ENCODE measurements around the gene UNKL. TPM values are rescaled to one million over a fixed set of nuclear protein-coding genes. Genes with fewer than 3 reads are reported as not detected.

Gene UNKL
- total RNA-seq, 1 experiment from 2014 or later, result 32.0 TPM

DNA sequence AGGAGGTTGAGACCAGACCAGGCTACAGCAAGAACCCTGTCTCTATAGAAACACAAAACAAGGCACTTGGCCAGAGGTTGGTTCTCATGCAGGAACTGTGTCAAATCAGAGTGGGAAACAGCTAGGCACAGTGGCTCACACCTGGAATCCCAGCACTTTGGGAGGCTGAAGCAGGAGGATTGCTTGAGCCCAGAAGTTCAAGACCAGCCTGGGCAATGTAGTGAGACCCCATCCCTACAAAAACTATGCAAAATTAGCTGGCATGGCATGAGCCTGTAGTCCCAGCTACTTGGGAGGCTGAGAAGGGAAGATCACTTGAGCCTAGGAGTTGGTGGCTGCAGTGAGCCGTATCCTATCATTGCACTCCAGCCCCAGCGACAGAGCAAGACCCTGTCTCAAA, 1.7 kb downstream of the UNKL start:
- Histone ChIP-seq H3K14ac (ENCODE audit: insufficient read depth, low read length) (no peak overlapping the region), H4K20me1 (ENCODE audit: control insufficient read depth, insufficient read depth, insufficient read length) (no peaks in the 10 kb centered on the region), H2AFZ (ENCODE audit: low read length) (no peak overlapping the region), H2AK5ac (ENCODE audit: insufficient read length, low read length) (no peak overlapping the region), H2BK5ac (ENCODE audit: insufficient read length, low read length) (no peak overlapping the region), H2BK15ac (ENCODE audit: low read depth, low read length) (no peak overlapping the region), H3T11ph (ENCODE audit: low read length) (no peak overlapping the region), H4K5ac (ENCODE audit: insufficient read length, low read depth, low read length) (no peak overlapping the region), H3K4me1 (ENCODE audit: insufficient read depth, low read length) (no peaks in the 10 kb centered on the region), H2BK20ac (ENCODE audit: low read depth, low read length, poor library complexity, severe bottlenecking) (no peak overlapping the region), H3K56ac (ENCODE audit: insufficient read length, low read depth, low read length) (no peak overlapping the region), H3K27me3 (ENCODE audit: insufficient read depth, low read length) (no peaks in the 10 kb centered on the region), H3K4me2 (ENCODE audit: insufficient read depth, insufficient read length, low read length) (no peak overlapping the region), H3K23ac (ENCODE audit: insufficient read length, low read depth, low read length) (no peak overlapping the region), H4K8ac (replicated peaks; ENCODE audit: insufficient read length, low read depth, low read length) (no peak overlapping the region), H2BK12ac (ENCODE audit: insufficient read length, low read depth, low read length) (no peak overlapping the region), H3K9ac (ENCODE audit: extremely low read depth, insufficient read length, low read length) (no peak overlapping the region), H4K91ac (ENCODE audit: insufficient read length, low read depth, low read length) (no peak overlapping the region), H3K23me2 (ENCODE audit: insufficient read length, low read depth, low read length, poor library complexity, severe bottlenecking) (peaks cover 2% of the 10 kb centered on the region), H3K27ac (ENCODE audit: insufficient read length, low read depth, low read length) (no peak overlapping the region), H3K79me2 (ENCODE audit: insufficient read depth, low read length) (0 out of 2 replicates have a peak, but pooled peaks cover 2% of the 10 kb centered on the region), H2BK120ac (ENCODE audit: low read depth, low read length, poor library complexity, severe bottlenecking) (no peak overlapping the region), H3K18ac (ENCODE audit: insufficient read length, low read depth, low read length) (no peak overlapping the region), H3K9me3 (ENCODE audit: control insufficient read depth, low read depth, low read length) (no peaks in the 10 kb centered on the region), H3K4ac (ENCODE audit: low read depth, low read length) (no peak overlapping the region), H3K79me1 (ENCODE audit: insufficient read depth, low read depth, low read length, poor library complexity, severe bottlenecking) (no peaks in the 10 kb centered on the region)
- no peak for DNase-seq
- WGBS (ENCODE audit: extremely low coverage, insufficient read length, low lambda C conversion rate), result no CpG with 5 or more reads among the region's 2 CpGs
- no peak overlapping the region; a peak in 1 of 5 replicates for H3K4me3 Mint-ChIP-seq
- no peaks in the 10 kb centered on the region for H3K27me3 Mint-ChIP-seq (ENCODE audit: low read depth)
- peaks cover 3% of the 10 kb centered on the region in 2 experiments; a peak in 2 of 4 replicates for H3K4me1 Mint-ChIP-seq
- H3K9me3 Mint-ChIP-seq, result no peaks in the 10 kb centered on the region
- H3K36me3 Mint-ChIP-seq (ENCODE audit: insufficient read depth in 1 of 3, low read depth in 3 of 3), result peaks cover 0 to 8% (median 4%) of the 10 kb centered on the region in 3 experiments; a peak in 3 of 7 replicates
- H3K27ac Mint-ChIP-seq, result no peak overlapping the region
- TF ChIP-seq, protein P1, sequence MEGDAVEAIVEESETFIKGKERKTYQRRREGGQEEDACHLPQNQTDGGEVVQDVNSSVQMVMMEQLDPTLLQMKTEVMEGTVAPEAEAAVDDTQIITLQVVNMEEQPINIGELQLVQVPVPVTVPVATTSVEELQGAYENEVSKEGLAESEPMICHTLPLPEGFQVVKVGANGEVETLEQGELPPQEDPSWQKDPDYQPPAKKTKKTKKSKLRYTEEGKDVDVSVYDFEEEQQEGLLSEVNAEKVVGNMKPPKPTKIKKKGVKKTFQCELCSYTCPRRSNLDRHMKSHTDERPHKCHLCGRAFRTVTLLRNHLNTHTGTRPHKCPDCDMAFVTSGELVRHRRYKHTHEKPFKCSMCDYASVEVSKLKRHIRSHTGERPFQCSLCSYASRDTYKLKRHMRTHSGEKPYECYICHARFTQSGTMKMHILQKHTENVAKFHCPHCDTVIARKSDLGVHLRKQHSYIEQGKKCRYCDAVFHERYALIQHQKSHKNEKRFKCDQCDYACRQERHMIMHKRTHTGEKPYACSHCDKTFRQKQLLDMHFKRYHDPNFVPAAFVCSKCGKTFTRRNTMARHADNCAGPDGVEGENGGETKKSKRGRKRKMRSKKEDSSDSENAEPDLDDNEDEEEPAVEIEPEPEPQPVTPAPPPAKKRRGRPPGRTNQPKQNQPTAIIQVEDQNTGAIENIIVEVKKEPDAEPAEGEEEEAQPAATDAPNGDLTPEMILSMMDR (conservative IDR thresholded peaks at IDR 0.05), result no peak
